H1 (cell line): ENCODE measurements around the gene GATA1. TPM values are rescaled to one million over a fixed set of nuclear protein-coding genes. Genes with fewer than 3 reads are reported as not detected.

Experiments
- CTCF ChIA-PET: fragments of 300-600 bp; sonication (Branson Sonifier 250); formaldehyde crosslinking; loops from one replicate; lab custom pipeline; 2021; ENCODE audit not compliant: partially characterized antibody; lab: Charles Lee
- POLR2A ChIA-PET: fragments of 300-600 bp; sonication (Branson Sonifier 250); formaldehyde crosslinking; loops from one replicate; lab custom pipeline; 2021; ENCODE audit warnings: inconsistent platforms; ENCODE audit not compliant: partially characterized antibody; lab: Charles Lee
- DNase-seq, 2 experiments: peaks; one replicate each; pipeline versions ENCODE4 v3.0.0 to v3.0.0-alpha.2; 2010 to 2022; ENCODE audit warnings: low spot score in 2 of 2, low read depth in 1 of 2, mixed read lengths in 1 of 2
- FAIRE-seq: peaks from 2 replicates; lab custom pipeline; 2011; peaks lifted over from hg19 to GRCh38; lab: Jason Lieb, UNC
- H2AFZ ChIP-seq: 2 replicates; pipeline ENCODE4 v1.8.1; 2012; ENCODE audit warnings: low read length, inconsistent platforms
- H2AK5ac ChIP-seq: 2 replicates; pipeline ENCODE4 v1.6.1; 2013; ENCODE audit warnings: low read depth, low read length
- H2BK120ac ChIP-seq: replicated peaks from 2 replicates; pipeline ENCODE3; 2013; ENCODE audit warnings: low read depth, low read length, inconsistent platforms
- H2BK12ac ChIP-seq: 2 replicates; pipeline ENCODE4 v1.6.1; 2013; ENCODE audit warnings: low read depth, low read length
- H2BK15ac ChIP-seq: 2 replicates; pipeline ENCODE4 v1.6.1; 2013; ENCODE audit warnings: low read length
- H2BK20ac ChIP-seq: 2 replicates; pipeline ENCODE4 v1.6.1; 2013; ENCODE audit warnings: low read length
- H2BK5ac ChIP-seq: 2 replicates; pipeline ENCODE4 v1.6.1; 2013; ENCODE audit warnings: low read depth, low read length
- H3K14ac ChIP-seq: 2 replicates; pipeline ENCODE4 v1.6.1; 2013; ENCODE audit warnings: inconsistent platforms; ENCODE audit not compliant: insufficient read length
- H3K18ac ChIP-seq: 2 replicates; pipeline ENCODE4 v1.6.1; 2013; ENCODE audit warnings: low read length; ENCODE audit errors: extremely low read depth
- H3K23ac ChIP-seq: 2 replicates; pipeline ENCODE4 v1.6.1; 2013; ENCODE audit warnings: inconsistent platforms; ENCODE audit not compliant: insufficient read length
- H3K23me2 ChIP-seq: 2 replicates; pipeline ENCODE4 v1.6.1; 2013; ENCODE audit warnings: low read depth, low read length
- H3K27ac ChIP-seq: 2 replicates; pipeline ENCODE4 v1.6.1; 2011; ENCODE audit warnings: low read depth, low read length, inconsistent platforms
- H3K27me3 ChIP-seq, 4 experiments: replicated peaks in 1 of 4; 1 replicate in 1 of 4; 2 replicates in 3 of 4; pipeline versions ENCODE4 v1.6.1 to v1.8.1; 2011 to 2013; ENCODE audit warnings: low read length in 3 of 4, mild to moderate bottlenecking in 3 of 4, inconsistent platforms in 2 of 4, mixed read lengths in 2 of 4, moderate library complexity in 1 of 4; ENCODE audit not compliant: control insufficient read depth in 3 of 4, insufficient read depth in 3 of 4; ENCODE audit errors: extremely low read depth in 1 of 4
- H3K36me3 ChIP-seq, 4 experiments: 2 replicates each; pipeline versions ENCODE4 v1.6.1 to v1.8.1; 2011 to 2013; ENCODE audit warnings: mild to moderate bottlenecking in 4 of 4, low read length in 3 of 4, moderate library complexity in 2 of 4, control low read depth in 1 of 4, inconsistent platforms in 1 of 4; ENCODE audit not compliant: insufficient read depth in 4 of 4, control insufficient read depth in 2 of 4
- H3K4ac ChIP-seq: replicated peaks from 2 replicates; pipeline ENCODE3; 2013; ENCODE audit warnings: low read length, low read depth, mixed read lengths, inconsistent platforms; ENCODE audit not compliant: insufficient read length
- H3K4me1 ChIP-seq, 4 experiments: replicated peaks in 1 of 4; 1 replicate in 1 of 4; 2 replicates in 3 of 4; pipeline versions ENCODE4 v1.6.1 to v1.8.1; 2011 to 2013; ENCODE audit warnings: low read length in 3 of 4, inconsistent platforms in 2 of 4, mixed read lengths in 1 of 4; ENCODE audit not compliant: insufficient read depth in 4 of 4, control insufficient read depth in 3 of 4
- H3K4me2 ChIP-seq, 2 experiments: 2 replicates each; pipeline versions ENCODE4 v1.6.1 to v1.8.1; 2011 to 2013; ENCODE audit warnings: low read depth in 2 of 2, low read length in 2 of 2, control low read depth in 1 of 2, inconsistent platforms in 1 of 2, mild to moderate bottlenecking in 1 of 2; ENCODE audit not compliant: insufficient read depth in 1 of 2
- H3K4me3 ChIP-seq, 4 experiments: fragments of 200-600, 300-600 bp in 1 of 4; sonication (generic), shearing (Covaris generic), sonication (Bioruptor Twin) in 1 of 4; 2 replicates each; pipeline versions ENCODE4 v1.5.1 to v1.8.1; 2011 to 2016; ENCODE audit warnings: low read length in 4 of 4, low read depth in 3 of 4, control low read depth in 2 of 4, inconsistent platforms in 2 of 4, mild to moderate bottlenecking in 2 of 4, mixed read lengths in 1 of 4, moderate library complexity in 1 of 4; ENCODE audit not compliant: insufficient read depth in 2 of 4; ENCODE audit errors: extremely low read depth in 1 of 4
- H3K56ac ChIP-seq: replicated peaks from 2 replicates; pipeline ENCODE3; 2013; ENCODE audit warnings: low read depth, mild to moderate bottlenecking, mixed read lengths, low read length, inconsistent platforms; ENCODE audit not compliant: insufficient read length
- H3K79me1 ChIP-seq: 2 replicates; pipeline ENCODE4 v1.6.1; 2013; ENCODE audit warnings: low read depth, low read length, control low read depth
- H3K79me2 ChIP-seq, 2 experiments: 2 replicates each; pipeline versions ENCODE4 v1.6.1 to v1.8.1; 2012 to 2013; ENCODE audit warnings: low read length in 2 of 2, mild to moderate bottlenecking in 2 of 2, inconsistent platforms in 1 of 2; ENCODE audit not compliant: insufficient read depth in 2 of 2, control insufficient read depth in 1 of 2
- H3K9ac ChIP-seq, 4 experiments: replicated peaks in 1 of 4; 1 replicate in 1 of 4; 2 replicates in 3 of 4; pipeline versions ENCODE4 v1.6.1 to v1.8.1; 2011 to 2013; ENCODE audit warnings: low read depth in 3 of 4, low read length in 3 of 4, control low read depth in 2 of 4, mild to moderate bottlenecking in 2 of 4, moderate library complexity in 2 of 4, inconsistent platforms in 1 of 4; ENCODE audit errors: extremely low read depth in 1 of 4
- H3K9me3 ChIP-seq, 2 experiments: 2 replicates each; pipeline versions ENCODE4 v1.6.1 to v1.8.1; 2012 to 2013; ENCODE audit warnings: mild to moderate bottlenecking in 2 of 2, moderate library complexity in 2 of 2, control low read depth in 1 of 2, inconsistent platforms in 1 of 2, low read depth in 1 of 2, low read length in 1 of 2, mixed read lengths in 1 of 2; ENCODE audit not compliant: insufficient read depth in 2 of 2
- H4K20me1 ChIP-seq, 2 experiments: replicated peaks in 1 of 2; 2 replicates each; pipeline versions ENCODE3 to v1.8.1; 2011 to 2013; ENCODE audit warnings: inconsistent platforms in 2 of 2, low read length in 2 of 2, mild to moderate bottlenecking in 1 of 2; ENCODE audit not compliant: insufficient read depth in 2 of 2, control insufficient read depth in 1 of 2
- H4K5ac ChIP-seq: 2 replicates; pipeline ENCODE4 v1.6.1; 2013; ENCODE audit warnings: low read length, low read depth, mixed read lengths, inconsistent platforms; ENCODE audit not compliant: insufficient read length
- H4K8ac ChIP-seq: 2 replicates; pipeline ENCODE4 v1.8.0; 2013; ENCODE audit warnings: mild to moderate bottlenecking, moderate library complexity, low read length, inconsistent platforms; ENCODE audit not compliant: insufficient read depth; ENCODE audit errors: extremely low read depth
- H4K91ac ChIP-seq: replicated peaks from 2 replicates; pipeline ENCODE3; 2013; ENCODE audit warnings: low read length, mixed read lengths, inconsistent platforms; ENCODE audit not compliant: insufficient read length
- JUND ChIP-seq: IDR thresholded peaks from 2 replicates; pipeline ENCODE4 v1.6.1; 2011; ENCODE audit warnings: mild to moderate bottlenecking, improper control_type of control experiment, low read length
- NRF1 ChIP-seq: IDR thresholded peaks from 2 replicates; pipeline ENCODE4 v1.6.1; 2011; ENCODE audit warnings: mild to moderate bottlenecking, low read depth, low read length, improper control_type of control experiment
- WGBS, 2 experiments: shearing (Covaris generic) in 1 of 2; methylation state at CpG; one replicate each; pipeline versions ENCODE4 v1.1.6 to v1.1.7; 2013 to 2015; ENCODE audit warnings: low lambda C conversion rate in 2 of 2, mixed read lengths in 2 of 2, inconsistent platforms in 1 of 2, low coverage in 1 of 2, missing lambda C conversion rate in 1 of 2; ENCODE audit not compliant: insufficient replicate concordance in 2 of 2, insufficient coverage in 1 of 2, insufficient read length in 1 of 2; ENCODE audit errors: extremely low coverage in 1 of 2, missing lambda C conversion rate in 1 of 2; 5-methylcytosine and 5-hydroxymethylcytosine counted together
- polyA plus RNA-seq, 7 experiments: library from polyadenylated mRNA; depleted of rRNA in 3 of 7; stranded (reverse) in 5 of 7; unstranded in 2 of 7; fragments of >200 nt in 5 of 7; fragments of 200-250 nt in 2 of 7; gene quantifications; 1 replicate in 5 of 7; 2 replicates in 1 of 7; 4 replicates in 1 of 7; pipeline versions ENCODE4 v1.2.1 to v1.2.3, GENCODE V29; 2011 to 2013; ENCODE audit warnings: missing spikeins in 2 of 7, mixed read lengths in 2 of 7
- total RNA-seq: library from RNA; stranded (reverse); fragmentation: NEBNext Ultra II Directional; extraction: Animal tissue kit (Norgen Biotek cat#: 25700); gene quantifications from 2 replicates; pipeline ENCODE4 v1.2.1, GENCODE V29; 2021

Gene GATA1
- total and polyA plus RNA-seq, 2 of the 8 experiments (the other 6 are each of a cell fraction or from before 2014, with no cell fraction given) = 0.05 TPM; not detected in 1

- H2BK12ac ChIP-seq = no peak overlapping the region
- FAIRE-seq = no peak
- no peaks in the 10 kb centered on the region for H3K36me3 ChIP-seq
- no peaks in the 10 kb centered on the region for H4K20me1 ChIP-seq
- no peak overlapping the region for H3K4me3 ChIP-seq
- no peak overlapping the region for H4K91ac ChIP-seq
- no peak overlapping the region for H2BK5ac ChIP-seq
- no peak overlapping the region for H3K4ac ChIP-seq
- no peak for TF ChIP-seq NRF1
- TF ChIP-seq JUND = no peak
- no peak overlapping the region for H2AFZ ChIP-seq
- H3K79me2 ChIP-seq = no peaks in the 10 kb centered on the region
- WGBS, 2 experiments = 84% methylated on average over 6 of the region's 6 CpGs; no CpG with 5 or more reads in 1 of the 2 experiments
- H3K4me2 ChIP-seq = no peak overlapping the region
- DNase-seq = no peak
- no peak overlapping the region for H2BK15ac ChIP-seq
- H3K4me1 ChIP-seq = no peaks in the 10 kb centered on the region
- no peaks in the 10 kb centered on the region for H3K23me2 ChIP-seq
- H2BK20ac ChIP-seq = no peak overlapping the region
- no peak overlapping the region for H3K27ac ChIP-seq
- no peaks in the 10 kb centered on the region for H3K27me3 ChIP-seq
- H3K14ac ChIP-seq = no peak overlapping the region
- H3K18ac ChIP-seq = no peak overlapping the region
- no peak overlapping the region for H3K23ac ChIP-seq
- H3K79me1 ChIP-seq = no peaks in the 10 kb centered on the region
- no peak overlapping the region for H4K8ac ChIP-seq
- no peaks in the 10 kb centered on the region for H3K9me3 ChIP-seq
- no peak overlapping the region for H3K56ac ChIP-seq
- H2BK120ac ChIP-seq = no peak overlapping the region
- H4K5ac ChIP-seq = no peak overlapping the region
- no peak overlapping the region for H3K9ac ChIP-seq
- no peak overlapping the region for H2AK5ac ChIP-seq
- ChIA-PET CTCF (no interaction called here), POLR2A (no interaction called here)
Measured at GRCh38 chrX:48769230-48769629, 17.2 kb upstream of the GATA1 start.
